Stimulated activated CD8-positive, alpha-beta memory T cell treated with anti-CD3 and anti-CD28 coated beads, Interleukin-12 subunit alpha, Interleukin-12 subunit beta, amount 100 ng/mL, for 24 hours (primary cell): ENCODE data around the gene RMND5A.

ENCODE experiments used
- DNase-seq: peaks from one replicate; pipeline ENCODE4 v3.0.0-alpha.2; 2020; ENCODE audit errors: extremely low read depth

The RMND5A gene

DNA sequence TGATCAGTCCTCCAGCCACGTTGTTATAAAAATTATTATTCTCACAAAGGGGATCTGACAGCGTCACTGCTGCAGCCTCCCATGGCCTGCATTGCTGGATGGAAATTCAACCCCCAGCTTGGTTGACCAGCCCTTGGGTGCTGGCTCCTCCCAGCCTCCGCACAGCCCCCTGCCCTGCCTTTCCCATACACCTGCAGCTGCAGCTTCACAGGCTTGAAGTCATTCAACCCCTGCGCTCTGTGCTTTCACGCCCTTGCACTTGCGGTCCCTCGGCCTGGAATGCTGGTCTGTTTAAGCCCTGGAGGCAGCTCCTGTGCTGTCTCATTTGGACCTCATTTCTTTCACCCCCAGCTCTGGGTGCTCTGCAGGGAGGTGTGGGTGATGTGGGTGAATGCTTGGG lies 71.5 kb downstream of the RMND5A start:
- no peak for DNase-seq

DNA sequence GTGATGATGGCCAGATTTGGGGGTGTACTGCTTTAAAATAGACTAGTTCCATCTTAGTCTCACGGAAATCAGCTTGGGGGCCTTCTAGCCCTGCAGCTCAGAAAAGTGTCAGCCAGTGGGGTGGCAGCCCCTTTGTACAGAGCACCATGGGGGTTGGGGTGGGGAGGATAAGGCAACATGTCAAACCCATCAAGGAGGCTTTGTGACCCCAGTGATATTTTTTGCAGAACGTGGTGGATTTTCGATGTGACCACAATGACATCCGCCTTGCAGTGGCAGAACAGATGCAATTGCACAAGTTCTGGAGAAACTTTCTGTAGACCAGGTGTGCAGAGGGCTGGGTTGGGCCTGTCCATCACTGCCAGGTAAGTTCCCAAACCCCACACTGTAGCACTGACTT lies 73.7 kb downstream of the RMND5A start:
- no peak for DNase-seq

DNA sequence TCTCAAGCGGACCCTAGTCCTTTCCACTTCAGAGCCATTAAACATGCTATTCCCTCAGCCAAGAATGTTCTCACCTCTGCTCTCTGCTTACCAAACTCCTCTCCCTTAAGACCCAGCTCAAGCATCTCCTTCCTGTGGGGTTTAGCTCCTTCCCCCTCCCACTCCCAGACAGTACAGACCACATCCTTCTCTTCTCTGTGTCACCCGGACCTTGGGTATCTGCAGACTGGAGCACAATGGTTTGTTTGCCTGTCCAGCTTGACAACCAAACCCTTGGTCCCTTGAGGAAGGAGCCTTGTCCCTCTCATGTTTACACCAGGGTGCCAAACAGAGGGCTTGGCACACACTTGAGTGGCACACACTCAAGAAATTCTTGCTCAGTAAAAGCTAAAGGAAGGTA lies 74.8 kb downstream of the RMND5A start:
- no peak for DNase-seq

DNA sequence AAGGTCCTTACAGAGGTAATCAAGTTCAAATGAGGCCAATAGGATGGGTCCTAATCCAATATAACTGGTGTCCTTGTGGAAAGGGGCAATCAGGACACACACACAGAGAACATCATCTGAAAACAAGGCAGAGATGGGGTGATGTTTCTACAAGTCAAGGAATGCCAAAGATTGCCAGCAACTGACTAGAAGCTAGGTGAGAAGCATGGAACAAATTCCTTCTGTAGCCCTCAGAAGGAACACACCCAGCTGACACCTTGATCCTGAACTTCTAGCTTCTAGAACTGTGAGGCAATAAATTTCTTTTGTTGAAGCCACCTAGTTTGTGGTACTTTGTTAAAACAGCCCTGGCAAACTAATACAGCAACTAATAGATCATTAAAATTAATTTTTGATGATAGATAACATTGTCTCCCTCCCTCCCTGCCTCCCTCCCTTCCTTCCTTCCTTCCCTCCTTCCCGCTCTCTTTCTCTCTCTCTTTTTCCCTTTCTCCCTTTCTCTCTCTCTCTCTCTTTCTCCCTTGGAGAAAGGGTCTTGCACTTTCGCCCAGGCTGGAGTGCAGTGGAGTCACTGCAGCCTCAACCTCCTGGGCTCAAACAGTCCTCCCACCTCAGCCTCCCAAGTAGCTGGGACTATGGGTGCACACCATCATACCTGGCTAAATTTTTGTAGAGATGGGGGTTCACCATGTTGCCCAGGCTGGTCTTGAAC lies 80.9 kb downstream of the RMND5A start:
- no peak for DNase-seq

DNA sequence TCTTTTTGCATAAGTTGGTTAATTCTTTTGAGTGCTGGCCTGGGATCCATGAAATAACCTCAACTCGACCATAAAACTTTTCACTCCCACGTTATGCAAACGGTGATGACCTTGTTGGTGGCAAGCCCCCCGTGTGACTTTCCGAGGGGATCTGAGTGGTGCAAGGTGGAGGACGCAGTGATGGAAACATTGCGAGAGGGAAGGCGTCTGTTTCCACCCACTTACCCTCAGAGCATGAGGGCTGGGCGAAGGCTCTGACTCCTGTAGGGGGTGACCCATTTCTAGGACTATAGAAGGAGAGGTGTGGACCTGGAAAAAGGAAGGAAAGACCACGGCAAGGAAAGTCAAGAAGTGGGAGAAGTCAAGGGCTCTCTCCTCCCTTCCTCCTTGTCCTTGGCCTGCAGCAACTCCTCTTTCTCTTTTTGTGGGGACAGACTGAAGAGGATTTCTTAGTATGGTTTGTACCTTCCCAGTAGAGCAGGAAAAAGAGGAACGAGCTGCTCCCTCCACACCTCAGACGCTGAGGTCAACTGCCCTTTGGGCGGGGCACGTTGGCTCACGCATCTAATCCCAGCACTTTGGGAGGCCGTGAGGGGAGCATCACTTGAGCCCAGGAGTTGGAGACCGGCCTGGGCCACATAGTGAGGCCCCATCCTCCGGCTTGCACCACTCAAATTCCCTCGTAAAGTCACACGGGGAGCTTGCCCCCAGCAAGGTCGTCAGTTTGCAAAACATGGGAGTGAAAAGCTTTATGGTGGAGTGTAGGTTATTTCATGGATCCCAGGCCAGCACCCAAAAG lies 86.2 kb downstream of the RMND5A start:
- no peak for DNase-seq

DNA sequence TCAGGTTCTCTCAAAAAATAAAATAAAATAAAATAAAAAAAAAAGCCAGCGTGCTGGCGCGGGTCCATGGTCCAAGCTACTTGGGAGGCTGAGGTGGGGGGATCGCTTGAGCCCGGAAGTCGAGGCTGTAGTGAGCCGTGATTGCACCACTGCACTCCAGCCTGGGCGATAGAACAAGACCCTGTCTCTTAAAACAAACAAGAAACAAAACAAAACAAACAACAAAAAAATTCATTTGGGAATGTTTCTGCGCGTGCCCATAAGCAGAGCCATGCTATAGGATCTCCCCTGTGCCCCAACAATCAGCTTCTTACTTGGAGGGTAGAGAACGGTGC lies 87.0 kb downstream of the RMND5A start:
- DNase-seq, result no peak

DNA sequence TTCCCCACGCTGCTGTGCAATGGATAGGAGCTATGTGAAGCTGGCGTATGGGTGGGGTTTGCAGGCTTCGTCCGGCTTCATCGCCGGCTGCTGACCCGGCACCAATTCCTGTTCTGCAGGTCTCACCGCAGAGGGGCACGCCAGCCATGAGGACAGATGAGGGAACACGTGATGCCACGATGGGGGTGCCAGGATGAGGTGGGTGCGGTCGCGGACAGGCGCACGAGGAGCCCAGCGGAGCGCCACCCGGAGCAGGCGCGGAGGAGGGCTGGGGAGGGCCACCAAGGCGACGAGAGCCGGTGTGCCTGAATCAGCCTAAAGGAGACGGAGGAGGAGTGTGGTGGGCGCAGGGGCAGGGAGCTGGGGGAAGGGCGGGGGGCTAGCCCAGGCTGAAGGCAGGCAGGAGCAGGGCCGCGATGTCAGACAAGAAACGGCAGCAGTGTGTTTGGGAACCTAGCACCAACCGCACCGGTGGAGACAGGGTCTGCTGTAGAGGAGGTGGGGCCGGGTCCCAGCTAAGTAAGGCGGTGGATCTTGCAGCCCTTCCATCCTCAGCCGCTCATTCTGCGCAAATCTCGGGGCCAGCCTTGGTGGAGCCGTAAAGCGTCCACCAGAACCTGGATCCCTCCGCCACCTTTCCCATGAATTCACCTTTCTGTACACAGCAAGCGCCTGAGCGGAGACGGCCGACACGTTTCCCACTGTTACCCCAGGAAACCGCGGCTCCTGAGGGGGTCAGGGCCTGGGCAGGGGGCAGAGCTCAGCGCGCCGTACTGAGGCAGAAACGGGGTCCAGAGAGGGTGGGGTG lies 87.6 kb downstream of the RMND5A start:
- no peak for DNase-seq

DNA sequence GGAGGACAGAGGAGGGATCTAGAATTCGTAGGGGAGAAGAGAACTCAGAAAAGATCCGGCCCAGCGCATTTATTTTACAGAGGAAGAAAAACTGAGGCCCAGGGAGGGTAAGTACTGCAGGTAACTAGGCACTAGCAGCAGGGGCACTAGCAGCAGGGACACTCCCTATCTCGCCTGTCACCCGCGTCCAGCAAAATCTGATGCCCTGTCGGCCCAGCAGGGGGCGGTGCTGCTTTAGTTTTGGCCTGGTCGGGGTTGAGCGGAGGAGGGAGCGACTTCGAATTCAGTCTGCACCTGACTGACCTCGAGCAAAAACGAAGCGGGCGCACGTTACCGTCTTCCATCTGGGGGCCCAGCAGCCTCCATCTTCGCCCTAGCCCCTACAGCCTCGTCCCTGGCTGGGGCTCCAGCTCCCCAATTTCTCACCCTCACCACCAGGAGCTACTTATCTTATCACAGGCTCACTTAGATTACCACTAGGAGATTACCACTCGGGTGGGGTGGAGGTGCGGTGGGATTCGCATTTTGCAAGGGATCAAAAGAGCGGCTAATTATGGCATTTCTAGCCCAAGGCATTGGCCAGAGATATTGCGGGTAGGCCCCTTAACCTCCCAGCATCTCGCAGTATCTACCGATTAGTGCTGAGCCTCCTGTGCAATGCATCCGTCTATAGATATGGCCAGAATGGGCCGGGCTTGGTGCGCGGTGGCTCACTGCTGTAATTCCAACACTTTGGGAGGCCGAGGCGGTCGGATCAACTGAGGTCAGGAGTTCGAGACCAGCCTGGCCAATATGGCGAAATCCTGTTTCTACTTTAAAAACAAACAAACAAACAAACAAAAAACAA lies 88.4 kb downstream of the RMND5A start:
- peak; percentile 78 for DNase-seq

DNA sequence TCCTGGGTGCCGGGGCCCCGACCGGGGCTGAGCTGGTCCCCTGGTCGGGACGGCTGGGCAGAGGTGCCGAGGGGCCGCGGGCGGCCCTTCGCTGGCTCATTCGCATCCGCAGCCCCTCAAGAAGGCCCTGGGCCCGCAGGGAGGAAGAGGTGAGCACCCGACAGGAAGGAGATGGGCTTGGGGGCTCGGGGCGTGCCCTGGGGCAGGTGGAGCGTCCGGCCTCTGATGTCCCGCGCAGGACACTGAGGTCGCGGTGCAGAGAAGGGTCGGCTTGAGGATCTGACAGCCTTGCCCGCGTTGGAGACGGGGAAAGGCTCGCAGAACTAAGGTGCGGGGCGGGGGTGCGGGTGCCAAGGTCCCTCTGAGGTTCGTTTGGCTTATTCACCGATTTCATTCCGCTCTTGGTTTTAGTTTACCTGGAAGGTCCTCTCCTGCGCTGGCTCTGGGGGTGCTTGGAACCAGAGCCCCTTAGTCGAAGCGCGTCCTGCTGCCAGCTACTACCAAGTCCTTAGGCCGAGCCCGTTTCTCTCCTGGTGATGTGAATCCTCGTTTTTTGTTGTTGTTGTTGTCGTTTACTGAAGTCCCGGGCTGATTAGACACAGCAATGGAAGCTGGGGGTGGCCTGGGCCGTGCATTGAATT lies 89.5 kb downstream of the RMND5A start:
- no peak for DNase-seq

DNA sequence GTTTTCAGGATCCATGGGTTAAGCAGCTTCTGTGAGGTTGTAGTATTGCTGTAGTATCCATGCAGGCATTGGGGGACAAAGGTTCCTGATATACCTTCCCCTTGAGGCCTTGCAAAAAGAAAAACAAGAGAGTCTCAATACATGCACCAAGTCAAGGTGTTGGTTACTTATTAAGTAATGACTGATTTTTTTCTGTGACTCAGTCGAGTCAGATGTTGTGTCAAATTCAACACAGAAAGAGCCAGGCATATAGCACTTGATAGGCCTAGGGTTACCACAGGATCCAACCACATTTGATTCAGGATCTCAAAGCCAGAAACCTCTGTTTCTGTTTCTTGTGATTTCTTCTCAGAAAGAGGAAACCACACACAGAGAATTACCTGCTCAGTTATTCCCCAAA lies 95.5 kb downstream of the RMND5A start:
- no peak for DNase-seq

DNA sequence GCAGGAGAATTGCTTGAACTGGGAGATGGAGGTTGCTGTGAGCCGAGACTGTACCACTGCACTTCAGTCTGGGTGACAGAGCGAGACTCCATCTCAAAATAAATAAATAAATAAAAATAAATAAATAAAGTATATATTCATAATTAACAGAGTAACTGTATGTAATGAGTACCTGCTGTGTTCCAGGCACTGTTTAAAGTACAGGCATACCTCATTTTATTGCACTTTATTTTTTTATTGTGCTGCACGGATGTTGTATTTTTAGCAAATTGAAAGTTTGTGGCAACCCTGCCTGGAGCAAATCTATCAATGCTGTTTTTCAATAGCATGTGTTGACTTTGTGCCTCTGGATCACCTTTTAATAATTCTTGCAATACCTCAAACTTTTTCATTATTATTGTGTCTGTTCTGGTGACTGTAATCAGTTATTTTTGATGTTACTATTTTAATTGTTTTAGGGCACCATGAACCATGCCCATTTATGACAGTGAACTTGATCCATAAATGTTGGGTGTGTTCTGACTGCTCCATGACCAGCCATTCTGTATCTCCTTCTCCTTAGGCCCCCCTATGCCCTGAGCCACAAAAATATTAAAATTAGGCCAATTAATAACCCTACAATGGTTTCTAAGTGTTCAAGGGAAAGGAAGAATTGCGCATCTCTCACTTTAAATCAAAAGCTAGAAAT lies 98.2 kb downstream of the RMND5A start:
- no peak for DNase-seq

DNA sequence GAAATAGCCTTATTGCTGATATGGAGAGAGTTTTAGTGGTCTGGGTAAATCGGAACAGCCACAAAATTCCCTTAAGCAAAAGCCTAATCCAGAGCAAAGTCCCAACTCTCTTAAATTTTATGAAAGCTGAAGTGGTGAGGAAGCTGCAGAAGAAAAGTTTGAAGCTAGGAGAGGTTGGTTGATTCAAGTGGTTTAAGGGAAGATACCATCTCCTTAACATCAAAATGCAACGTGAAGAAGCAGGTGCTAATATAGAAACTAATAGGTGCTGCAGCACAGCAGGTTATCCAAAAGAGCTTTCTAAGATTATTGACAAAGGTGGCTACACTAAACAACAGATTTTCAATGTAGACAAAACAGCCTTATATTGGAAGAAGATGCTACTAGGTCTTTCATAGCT lies 98.9 kb downstream of the RMND5A start:
- DNase-seq, result no peak

DNA sequence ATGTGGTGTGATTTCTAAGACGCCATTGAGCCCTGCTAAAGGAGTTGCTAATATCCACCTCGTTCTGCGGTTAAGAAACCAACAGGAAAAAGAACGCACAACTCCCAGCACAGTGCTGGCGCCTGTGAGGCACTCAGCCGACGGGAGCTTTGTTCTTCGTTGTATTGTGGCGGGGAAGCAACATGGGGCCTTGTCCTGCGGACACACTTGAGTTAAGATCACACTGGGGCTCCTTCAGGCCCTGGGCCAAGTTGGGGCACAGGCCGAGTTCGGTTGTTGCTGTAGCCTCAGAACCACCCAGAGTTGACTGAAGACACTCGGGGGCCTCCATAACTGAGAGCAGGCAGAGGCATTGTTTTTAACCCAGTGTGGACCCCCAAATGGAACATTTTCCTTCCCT lies 101.2 kb downstream of the RMND5A start:
- no peak for DNase-seq

DNA sequence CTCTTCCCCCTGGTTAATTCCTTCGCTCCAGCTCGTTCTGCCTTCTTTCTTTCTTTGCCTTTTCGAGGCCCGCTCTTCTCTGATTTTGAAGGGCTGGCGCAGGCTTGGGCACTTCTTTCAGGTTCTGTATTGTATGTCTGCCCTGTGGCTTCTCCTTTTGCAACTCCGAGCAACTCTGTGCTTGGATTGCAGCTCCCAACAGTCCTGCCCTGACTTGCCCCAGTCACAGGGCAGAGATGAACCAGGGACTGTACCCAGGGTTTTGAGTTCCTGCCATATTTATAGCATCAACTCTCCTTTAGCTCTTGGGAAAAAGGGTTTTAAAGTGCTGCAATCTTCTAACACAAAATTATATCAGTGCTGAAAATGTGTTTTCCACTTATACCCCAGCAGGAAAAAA lies 101.8 kb downstream of the RMND5A start:
- no peak for DNase-seq

DNA sequence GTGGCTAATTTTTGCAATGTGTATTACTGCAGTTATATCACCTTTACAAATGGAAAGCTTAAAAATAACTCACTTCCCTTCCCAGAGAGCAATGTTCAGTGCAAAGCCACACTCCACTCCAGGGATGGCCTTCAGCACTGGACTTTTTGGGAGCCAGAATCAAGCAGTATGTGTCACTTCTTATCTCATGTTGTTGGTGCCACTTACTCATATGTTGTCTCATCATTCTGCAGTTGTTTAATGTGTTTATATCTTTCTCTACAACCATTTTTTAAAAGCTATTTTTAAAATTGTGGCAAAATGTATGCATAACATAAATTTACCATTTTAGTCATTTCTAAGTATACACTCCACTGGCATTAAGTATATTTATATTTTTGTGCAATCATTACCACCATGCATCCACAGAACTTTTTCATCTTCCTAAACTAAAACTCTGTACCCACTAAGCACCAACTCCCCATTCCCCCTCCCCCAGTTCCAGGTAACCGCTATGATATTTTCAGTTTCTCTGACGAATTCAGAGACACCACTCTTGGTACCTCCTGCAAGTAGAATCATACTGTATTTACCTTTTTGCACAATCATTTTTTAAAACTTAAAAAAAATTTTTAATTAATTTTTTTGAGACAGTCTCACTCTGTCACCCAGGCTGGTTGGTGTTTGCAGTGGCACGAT lies 102.7 kb downstream of the RMND5A start:
- DNase-seq, result no peak

DNA sequence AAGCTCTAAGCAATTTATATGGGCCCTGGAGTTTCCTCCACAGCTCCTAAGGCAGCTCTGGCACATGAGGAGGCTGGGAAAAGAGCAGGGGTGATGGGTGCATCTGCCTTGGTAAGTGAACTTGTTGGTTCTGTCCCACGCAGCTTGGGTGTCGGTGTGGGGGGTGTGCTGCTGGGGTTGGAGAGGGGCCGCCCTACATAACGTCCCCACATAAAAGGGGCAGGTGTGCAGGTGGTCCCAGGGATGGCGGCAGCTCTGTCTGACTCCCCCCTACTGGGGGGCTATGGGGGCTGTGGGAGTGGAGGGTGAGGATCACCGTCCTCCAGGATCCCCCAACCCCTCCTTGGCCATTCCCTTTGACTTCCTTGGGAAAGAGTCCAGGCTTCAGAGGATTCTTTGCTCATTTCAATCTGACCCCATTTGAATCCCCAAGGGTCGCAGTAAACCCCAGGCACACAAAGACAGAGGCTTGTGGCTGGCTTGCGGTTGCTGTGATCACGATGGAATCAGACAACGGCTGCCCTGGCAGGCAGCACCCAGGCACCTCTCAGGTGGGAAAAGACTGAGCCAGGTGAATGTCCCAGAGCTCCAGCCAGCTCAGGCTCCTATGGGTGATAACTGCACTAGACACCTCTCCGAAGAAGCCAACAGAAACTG lies 105.1 kb downstream of the RMND5A start:
- no peak for DNase-seq

DNA sequence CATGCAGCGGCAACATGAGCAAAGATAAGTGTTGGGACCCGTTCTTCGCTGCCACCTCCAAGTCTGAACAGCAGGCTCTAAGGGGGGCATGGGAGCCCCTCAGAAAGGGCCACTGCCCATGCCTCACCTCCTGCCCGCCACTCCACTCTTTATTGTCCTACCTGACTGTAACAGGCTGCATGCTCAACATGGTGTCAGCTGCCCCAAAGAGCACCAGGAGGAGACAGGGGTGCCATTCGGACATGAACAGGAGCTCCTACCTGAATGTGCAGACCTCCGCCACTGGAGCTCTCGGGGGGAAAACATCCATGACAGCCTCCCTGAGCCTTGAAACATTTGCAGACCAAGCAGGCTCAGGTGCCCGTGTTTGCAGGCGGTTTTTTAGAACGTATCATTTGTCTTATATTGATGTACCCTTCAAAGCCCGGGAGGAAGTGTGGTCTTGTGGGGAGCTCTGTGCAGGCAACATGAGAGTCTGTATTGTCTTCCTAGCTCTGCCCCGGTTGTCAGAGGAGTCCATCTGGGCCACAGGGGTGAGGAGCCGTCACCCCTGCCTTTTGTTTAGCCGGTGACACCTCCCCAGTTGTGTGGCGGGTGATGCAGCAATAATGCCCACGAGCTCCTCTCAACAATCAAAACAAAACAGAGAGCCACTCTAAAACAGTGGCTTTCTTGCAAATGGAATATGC lies 105.7 kb downstream of the RMND5A start:
- no peak for DNase-seq

DNA sequence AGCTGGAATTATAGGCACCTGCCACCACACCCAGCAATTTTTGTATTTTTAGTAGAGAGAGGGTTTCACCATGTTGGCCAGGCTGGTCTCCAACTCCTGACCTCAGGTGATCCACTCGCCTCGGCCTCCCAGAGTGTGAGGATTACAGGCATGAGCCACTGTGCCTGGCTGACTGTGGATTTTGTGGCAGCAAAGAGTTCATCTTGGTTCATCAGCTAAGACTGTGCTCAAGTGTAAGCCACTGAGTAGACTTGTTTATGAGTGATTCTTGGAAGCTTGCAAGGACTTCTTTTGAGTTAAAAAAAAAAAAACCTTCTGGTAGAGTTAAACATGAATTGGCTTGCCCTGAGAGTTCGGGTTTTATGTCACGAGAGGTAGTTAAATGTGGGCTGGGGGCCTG lies 106.9 kb downstream of the RMND5A start:
- DNase-seq, result no peak
